SK-N-SH treated with all-trans-retinoic acid at 6 μM for 48 hours (cell line): ENCODE results near the gene BNC2.

ENCODE experiments used
- ARNTL ChIP-seq: fragments of 450-650 bp; formaldehyde crosslinking; IDR thresholded peaks from 2 replicates; pipeline ENCODE4 v1.5.0; 2020; ENCODE audit warnings: low read depth, mild to moderate bottlenecking, moderate library complexity, borderline replicate concordance
- CSDC2 ChIP-seq: fragments of 250-450 bp; sonication (Bioruptor Pico); IDR thresholded peaks from 2 replicates; pipeline ENCODE4 v1.5.0; 2020; ENCODE audit warnings: mild to moderate bottlenecking, moderate library complexity
- RARB ChIP-seq: fragments of 250-450 bp; sonication (Bioruptor Pico); IDR thresholded peaks from 2 replicates; pipeline ENCODE4 v1.8.0; 2021; ENCODE audit warnings: mild to moderate bottlenecking, moderate library complexity
- ZNF565 ChIP-seq: fragments of 450-650 bp; formaldehyde crosslinking; conservative IDR thresholded peaks from 2 replicates; pipeline ENCODE4 v1.5.0; 2020; ENCODE audit warnings: low read depth, mild to moderate bottlenecking, moderate library complexity
- ZNF70 ChIP-seq: fragments of 450-650 bp; formaldehyde crosslinking; IDR thresholded peaks from 2 replicates; pipeline ENCODE4 v1.5.0; 2020; ENCODE audit warnings: mild to moderate bottlenecking, moderate library complexity
- TF ChIP-seq, protein P1 (sequence below): fragments of 250-450 bp; sonication (Bioruptor Pico); IDR thresholded peaks from 2 replicates; pipeline ENCODE4 v1.5.1; 2021; ENCODE audit warnings: mild to moderate bottlenecking, moderate library complexity

DNA sequence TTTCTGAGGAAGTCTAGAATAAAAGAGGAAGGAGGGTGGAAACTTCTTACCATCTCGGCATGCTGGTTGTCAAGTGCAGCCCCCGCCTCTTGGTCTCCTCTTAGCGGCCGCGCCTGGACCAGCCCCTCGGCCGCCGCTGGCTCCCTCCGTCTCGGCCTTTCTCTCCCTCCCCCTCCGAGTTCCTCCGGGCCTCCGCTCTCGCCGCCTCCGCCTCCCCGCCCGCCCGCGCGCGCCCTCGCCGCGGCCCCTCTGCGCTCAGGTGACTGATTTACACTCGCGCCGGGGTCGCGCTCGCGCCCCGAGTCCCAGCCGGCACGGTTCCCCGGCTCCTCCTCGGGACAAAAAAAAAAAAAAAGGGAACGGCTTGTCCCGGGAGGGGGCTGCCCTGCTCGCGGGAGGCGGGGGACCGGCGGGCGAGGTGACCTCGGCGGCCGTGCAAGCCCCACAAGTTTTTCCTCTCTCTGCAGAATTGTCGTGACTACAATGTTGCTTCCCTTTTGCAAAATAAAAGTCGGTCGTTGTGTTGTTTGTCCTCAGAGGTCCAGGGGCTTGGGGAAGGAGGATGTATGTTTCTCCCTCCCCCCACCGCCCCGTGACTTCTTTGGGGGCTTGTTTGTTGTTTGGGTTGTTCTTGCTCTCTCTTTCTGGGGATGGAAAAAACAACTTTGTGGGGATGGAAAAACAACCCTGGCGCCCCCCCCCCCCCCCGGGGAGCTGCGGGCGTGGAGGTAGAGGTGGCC is at the start of gene BNC2:
- TF ChIP-seq ZNF70 (CRISPR knock-in tag) (no peak), RARB (no peak), CSDC2 (CRISPR knock-in tag) (no peak), ZNF565 (CRISPR knock-in tag) (no peak), ARNTL (CRISPR knock-in tag) (no peak)
- TF ChIP-seq, protein P1, sequence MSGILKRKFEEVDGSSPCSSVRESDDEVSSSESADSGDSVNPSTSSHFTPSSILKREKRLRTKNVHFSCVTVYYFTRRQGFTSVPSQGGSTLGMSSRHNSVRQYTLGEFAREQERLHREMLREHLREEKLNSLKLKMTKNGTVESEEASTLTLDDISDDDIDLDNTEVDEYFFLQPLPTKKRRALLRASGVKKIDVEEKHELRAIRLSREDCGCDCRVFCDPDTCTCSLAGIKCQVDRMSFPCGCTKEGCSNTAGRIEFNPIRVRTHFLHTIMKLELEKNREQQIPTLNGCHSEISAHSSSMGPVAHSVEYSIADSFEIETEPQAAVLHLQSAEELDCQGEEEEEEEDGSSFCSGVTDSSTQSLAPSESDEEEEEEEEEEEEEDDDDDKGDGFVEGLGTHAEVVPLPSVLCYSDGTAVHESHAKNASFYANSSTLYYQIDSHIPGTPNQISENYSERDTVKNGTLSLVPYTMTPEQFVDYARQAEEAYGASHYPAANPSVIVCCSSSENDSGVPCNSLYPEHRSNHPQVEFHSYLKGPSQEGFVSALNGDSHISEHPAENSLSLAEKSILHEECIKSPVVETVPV (CRISPR knock-in tag) = no peak
